AG10803 (cell line): Measurements from ENCODE around the gene ARHGEF10L.

Source experiments
- DNase-seq: peaks from one replicate; pipeline ENCODE4 v3.0.0; 2010; ENCODE audit warnings: low read depth
- H3K4me3 ChIP-seq: 2 replicates; pipeline ENCODE4 v1.5.1; 2011; ENCODE audit warnings: mild to moderate bottlenecking, low read length, control low read depth
- CTCF ChIP-seq: conservative IDR thresholded peaks from 2 replicates; pipeline ENCODE4 v1.5.1; 2011; ENCODE audit warnings: mild to moderate bottlenecking, low read length, control low read depth, inconsistent platforms

ARHGEF10L gene

GRCh38 chr1:17645068-17645911 lies 105.8 kb downstream of the ARHGEF10L start:
- no peak overlapping the region for H3K4me3 ChIP-seq
- no peak for TF ChIP-seq CTCF
- DNase-seq: no peak

DNA sequence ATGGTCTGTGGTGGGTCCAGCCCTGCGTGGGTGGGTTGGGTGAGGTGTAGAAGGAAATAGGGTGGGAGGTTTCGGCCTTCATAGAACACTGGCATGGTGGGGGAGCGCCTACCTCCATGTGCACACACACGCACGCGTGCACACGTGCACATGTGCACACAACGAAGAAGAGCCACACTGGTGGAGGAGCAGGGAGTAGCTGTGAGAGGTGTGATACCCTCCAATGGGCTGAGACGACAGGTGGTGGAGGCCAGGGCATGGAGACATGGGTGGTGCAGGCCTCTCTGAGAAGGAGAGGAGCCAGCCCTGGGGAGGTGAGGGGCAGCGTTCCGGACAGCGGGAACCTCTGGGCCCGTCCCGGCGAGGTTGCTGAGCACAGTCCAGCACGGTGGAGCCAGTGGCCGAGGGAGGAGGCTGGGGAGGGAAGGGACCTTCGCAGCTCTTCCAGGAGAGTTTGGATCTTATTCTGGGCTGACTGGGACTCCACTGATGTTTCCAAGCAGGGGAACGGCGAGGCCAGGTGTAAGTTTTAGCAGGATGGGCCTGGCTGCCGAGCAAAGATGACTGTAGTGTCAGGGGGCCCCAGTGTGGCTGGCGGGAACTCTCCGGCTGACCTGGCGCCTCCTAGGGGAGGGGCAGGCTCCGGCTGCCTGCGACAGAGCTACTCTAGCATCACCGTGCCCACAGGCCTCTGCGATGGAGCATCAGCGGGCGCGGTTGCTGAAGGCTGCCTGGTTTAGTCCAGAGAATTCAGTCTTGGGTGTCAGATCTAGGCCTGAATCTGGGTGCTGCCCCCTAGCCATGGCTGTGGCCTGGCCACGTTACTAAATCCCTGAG lies 107.2 kb downstream of the ARHGEF10L start:
- H3K4me3 ChIP-seq: no peak overlapping the region
- DNase-seq: no peak
- TF ChIP-seq CTCF: no peak

GRCh38 chr1:17648457-17649145 lies 109.1 kb downstream of the ARHGEF10L start:
- TF ChIP-seq CTCF: no peak
- no peak for DNase-seq

GRCh38 chr1:17649371-17650106 lies 110.0 kb downstream of the ARHGEF10L start:
- H3K4me3 ChIP-seq: no peak overlapping the region
- no peak for DNase-seq
- TF ChIP-seq CTCF: no peak

More at GRCh38 chr1:17648457-17649145, 109.1 kb downstream of the ARHGEF10L start:
- H3K4me3 ChIP-seq: no peak overlapping the region

DNA sequence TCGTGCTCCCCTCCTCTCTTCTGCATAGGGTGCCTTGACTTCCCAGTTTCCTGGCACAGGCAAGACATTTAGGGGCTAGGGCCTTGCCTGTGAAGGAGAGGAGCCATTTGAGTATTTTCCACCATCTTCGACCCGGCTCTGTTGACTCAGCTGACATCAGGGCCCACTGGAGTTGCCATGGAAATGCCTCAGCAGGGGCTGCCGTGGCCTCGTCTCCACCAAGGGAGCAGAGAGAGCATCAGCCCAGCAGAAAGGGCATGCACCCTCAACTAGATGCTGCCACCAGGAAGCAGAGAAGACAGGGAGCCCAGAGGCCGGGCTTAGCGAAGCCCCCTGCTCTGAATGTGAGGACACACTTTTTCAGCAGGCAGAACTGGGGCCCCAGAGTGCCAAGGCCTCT lies 113.8 kb downstream of the ARHGEF10L start:
- TF ChIP-seq CTCF: no peak
- no peak for DNase-seq
- H3K4me3 ChIP-seq: no peak overlapping the region

DNA sequence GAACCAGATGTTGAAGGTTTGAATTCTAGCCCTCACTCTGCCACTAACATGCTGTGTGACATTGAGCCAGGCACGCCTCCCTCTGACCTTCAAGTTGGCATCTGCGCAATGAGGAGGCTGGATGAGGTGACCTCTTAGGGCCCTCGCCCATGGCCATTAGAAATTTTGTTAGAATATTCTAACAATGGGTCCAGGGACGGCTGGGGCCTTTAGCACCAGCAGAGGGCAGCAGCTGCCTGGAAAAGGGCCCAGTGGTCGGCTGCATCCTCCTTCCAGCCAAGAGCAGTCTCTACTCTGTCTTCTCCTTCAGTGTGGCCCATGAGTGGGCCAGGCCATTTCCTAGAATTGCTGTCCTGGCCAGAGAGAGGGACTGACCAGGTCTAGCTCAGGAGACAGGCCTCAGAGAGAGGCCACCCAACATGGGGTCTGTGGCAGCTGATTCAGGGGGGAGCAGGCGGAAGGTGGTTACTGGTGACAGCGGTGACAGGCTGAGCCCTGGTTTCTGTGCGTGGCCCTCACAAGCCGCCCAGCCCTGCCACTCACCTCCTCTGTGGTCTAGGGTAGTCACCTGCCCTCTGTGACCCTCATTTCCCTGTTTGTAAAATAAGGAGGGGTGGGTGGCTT lies 114.3 kb downstream of the ARHGEF10L start:
- no peak overlapping the region for H3K4me3 ChIP-seq
- DNase-seq: peak; percentile 40
- peak; percentile 64 for TF ChIP-seq CTCF
